Measurements from ENCODE around the gene GRID2.

Gene GRID2

DNA sequence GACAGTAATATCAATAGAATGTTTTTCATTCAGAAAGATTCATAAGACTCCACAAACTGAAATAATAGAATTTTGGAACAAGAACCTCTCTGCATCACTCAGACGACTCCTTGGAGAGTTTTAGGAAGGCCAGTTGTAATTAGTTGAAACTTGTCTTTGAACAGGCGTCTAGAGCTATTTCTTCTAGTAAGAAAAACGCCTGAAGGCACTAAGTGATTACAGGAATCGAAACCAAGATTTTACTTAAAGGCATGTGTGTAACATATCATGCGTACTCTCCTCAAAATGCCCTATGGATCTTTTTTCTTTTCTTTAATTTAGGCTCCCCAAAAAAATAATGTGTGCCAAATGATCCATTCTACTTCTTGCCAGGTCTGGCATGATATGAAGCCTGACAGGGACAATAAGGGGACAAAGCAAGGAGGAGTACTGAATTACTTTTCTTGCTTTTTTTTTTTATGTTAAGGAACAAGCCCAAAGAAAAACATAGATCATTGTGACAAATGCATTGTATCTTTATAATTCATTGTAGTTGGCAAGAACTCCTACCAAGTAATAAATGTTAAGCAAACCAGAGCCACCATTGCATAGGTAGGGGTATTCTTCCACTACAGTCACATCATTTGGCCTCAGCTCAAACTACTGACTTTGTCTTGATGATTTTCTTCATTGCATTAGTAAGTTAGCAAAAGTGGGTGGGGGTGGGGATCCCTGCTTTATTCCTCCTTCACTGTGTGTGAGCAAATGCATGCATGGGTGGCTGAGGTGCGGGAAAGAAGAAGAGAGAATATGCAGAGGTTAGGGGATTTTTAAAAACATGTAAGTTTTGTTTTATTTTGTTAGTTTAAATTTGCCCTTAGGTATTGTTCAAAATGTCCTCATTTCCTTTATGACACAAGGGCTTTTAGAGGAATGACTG lies 1444.9 kb downstream of the GRID2 start:
- no peak for DNase-seq (ENCODE audit: low read depth, low spot score)

- DNase-seq (ENCODE audit: low read depth, low spot score), result no peak
Observed at GRCh38 chr4:93749292-93749761, 1445.6 kb downstream of the GRID2 start.

DNA sequence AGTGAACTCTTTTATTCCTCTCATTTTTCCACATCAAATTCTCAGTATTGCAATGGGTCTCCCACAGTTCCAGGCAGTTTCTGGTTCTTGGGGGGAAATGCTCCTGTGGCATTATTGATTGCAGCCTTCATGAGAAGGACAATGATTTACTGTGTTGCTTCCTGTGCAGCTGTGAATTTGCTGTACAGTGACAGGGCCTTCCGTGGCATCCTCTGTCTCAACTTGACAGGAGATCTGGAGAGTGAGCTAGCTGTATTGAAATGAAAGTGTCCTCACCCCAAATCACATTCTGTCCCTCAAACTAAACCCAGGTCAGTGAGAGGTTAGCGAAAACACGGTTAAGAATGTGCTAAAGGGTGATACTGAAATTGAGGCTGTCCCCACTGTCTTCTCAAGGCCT lies 1447.6 kb downstream of the GRID2 start:
- DNase-seq (ENCODE audit: low read depth, low spot score), result no peak

DNA sequence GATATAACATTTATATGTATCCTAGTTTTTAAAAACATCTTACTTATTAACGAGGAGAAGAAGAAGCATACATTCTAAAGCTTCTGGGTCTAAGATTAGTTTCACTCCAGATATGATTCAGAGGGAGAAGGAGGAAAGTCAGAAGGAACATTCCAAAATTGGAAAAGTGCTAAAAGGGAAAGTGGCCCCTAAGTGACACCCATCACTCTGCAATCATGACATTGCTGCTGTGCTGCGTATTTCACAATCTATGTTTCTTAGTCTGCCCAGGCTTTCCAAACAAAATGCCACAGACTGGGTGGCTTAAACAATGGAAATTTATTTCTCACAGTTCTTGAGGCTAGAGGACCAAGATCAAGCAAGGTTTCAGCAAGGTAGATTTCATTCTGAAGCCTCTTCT lies 1452.3 kb downstream of the GRID2 start:
- no peak for DNase-seq (ENCODE audit: low read depth, low spot score)

GRCh38 chr4:93759506-93759905 lies 1455.7 kb downstream of the GRID2 start:
- no peak for DNase-seq (ENCODE audit: low read depth, low spot score)

DNA sequence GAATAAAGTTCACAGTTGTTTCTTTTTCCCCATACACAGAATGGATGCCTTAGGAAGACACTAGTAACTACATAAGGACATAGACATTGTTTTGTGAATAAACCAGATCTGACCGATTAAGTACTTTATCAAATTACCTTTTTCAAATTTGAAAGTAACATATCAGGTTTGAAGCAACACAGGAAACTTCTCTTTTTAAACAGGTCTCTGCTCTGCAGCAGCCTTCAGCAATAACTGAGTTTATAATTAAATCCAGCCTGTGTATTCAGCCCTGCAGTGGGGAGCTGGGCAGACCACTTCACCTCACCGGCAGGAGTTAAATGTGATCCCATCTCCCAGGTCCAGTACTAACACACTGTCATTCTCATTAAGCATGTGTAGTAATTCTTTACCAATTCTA lies 1456.5 kb downstream of the GRID2 start:
- DNase-seq (ENCODE audit: low read depth, low spot score), result no peak

DNA sequence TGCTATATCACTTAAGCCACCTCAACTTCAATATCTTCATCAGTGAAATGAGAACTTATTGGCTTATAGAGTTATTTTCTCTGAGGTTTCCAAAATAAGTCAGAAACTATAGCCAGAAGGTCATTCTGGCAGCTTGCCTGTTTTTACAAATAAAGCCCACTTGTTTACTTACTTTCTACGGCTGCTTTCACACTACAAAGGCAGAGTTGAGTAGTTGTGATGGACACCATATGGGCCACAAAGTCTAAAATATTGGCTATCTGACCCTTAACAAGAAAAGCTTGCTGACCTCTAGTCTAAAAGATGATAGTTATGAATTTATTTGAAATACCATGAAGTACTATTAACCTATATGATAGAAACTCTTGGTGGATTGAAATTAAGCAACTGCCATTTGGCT lies 1457.5 kb downstream of the GRID2 start:
- DNase-seq (ENCODE audit: low read depth, low spot score), result no peak

DNA sequence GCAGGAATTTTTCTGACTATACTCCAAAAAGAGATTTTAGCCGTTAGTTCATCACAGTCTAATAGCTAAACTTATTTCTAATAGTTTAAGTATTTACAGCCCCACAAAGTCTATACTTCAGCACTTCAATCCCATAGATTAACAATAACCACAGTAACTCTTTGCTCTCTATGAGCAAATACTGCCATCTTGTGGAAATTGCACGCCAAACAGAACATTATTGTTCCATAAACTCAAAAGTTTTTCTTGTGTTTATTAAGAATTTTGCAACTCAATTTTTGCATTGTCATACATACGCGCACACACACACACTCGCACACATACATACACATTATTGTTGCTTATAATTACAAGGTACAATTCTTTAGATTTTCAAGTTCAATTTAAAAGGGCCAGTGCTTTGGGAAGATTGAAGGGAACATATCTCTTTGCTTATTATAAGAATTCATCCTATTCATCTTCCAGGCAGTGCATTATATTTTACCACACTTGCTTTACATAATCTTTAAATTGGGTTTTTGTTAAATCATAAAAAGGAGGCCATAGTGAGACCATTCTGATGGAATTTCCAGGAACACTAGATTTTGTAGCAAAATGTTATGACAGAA lies 1461.0 kb downstream of the GRID2 start:
- DNase-seq (ENCODE audit: low read depth, low spot score), result no peak

GRCh38 chr4:93767917-93768316 lies 1464.2 kb downstream of the GRID2 start:
- no peak for DNase-seq (ENCODE audit: low read depth, low spot score)

DNA sequence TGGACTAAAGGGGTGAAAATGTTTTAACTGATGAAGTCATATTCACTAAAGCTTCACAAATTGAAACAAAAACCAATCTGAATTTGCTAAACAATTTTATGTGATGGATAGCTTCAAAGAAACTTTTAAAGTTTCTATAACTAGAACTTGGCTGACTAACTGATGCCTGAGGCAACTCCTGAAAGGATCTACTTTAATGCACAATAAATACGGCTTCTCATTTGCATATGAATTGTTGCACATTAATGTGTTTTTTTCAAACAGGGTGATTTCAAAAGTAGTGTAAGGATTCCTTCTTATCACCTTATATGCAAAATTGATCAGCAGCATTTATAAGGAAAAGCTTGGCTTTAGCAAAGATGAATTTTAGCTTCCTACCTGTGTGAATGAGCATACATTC lies 1466.4 kb downstream of the GRID2 start:
- no peak for DNase-seq (ENCODE audit: low read depth, low spot score)

GRCh38 chr4:93771640-93772411 lies 1468.1 kb downstream of the GRID2 start:
- no peak for DNase-seq (ENCODE audit: low read depth, low spot score)

- no peak for DNase-seq (ENCODE audit: low read depth, low spot score)
Observed at GRCh38 chr4:93772858-93773257, 1469.1 kb downstream of the GRID2 start.

DNA sequence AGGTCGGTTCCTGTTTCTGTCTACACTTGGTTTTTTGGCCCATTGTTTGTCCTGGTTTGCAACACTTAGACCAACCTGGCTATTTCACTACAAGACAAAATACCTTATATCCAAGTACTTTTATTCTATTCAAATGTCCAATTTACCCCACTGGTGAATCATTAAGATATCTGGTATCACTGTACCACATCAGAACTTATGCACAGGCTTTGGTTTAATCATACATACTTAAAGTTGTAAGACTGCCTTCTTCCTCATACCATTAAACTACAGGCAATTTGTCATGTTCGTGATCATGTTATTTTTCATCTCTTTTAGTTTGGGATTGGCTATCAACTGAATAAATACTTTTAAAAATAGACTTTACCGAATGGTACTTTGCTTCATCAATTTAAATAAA lies 1471.8 kb downstream of the GRID2 start:
- DNase-seq (ENCODE audit: low read depth, low spot score), result no peak

GRCh38 chr4:93776386-93777080 lies 1472.8 kb downstream of the GRID2 start:
- no peak for DNase-seq (ENCODE audit: low read depth, low spot score)

GRCh38 chr4:93777081-93777460 lies 1473.3 kb downstream of the GRID2 start:
- DNase-seq (ENCODE audit: low read depth, low spot score), result no peak

GRCh38 chr4:93779228-93779627 lies 1475.5 kb downstream of the GRID2 start:
- DNase-seq (ENCODE audit: low read depth, low spot score), result no peak

GRCh38 chr4:93780080-93780479 lies 1476.3 kb downstream of the GRID2 start:
- DNase-seq (ENCODE audit: low read depth, low spot score), result no peak

- no peak for DNase-seq (ENCODE audit: low read depth, low spot score)
Observed at GRCh38 chr4:93781198-93781597, 1477.4 kb downstream of the GRID2 start.

DNA sequence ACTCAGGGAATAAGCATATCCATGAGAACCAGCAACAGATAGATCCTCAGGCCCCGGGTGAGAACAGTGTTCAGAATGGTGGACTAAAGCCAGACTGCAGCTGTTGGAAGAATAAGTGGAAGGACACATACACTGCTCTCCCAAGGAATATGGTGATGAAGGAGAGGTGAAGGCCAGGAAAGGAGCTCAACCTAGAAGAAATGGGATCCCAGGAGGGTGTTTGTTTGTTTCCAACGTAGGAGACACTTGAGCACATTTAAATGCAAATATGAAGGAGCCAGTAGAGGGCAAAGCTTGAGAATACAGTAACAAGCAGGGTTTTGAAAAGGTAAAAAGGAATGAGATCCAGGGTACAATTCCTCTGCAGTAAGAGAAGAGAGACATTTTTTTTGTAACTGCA lies 1482.4 kb downstream of the GRID2 start:
- no peak for DNase-seq (ENCODE audit: low read depth, low spot score)

GRCh38 chr4:93788712-93789111 lies 1484.9 kb downstream of the GRID2 start:
- DNase-seq (ENCODE audit: low read depth, low spot score), result no peak

- DNase-seq (ENCODE audit: low read depth, low spot score), result no peak
Observed at GRCh38 chr4:93791570-93792195, 1487.9 kb downstream of the GRID2 start.

Measured in activated CD4-positive, CD25-positive, alpha-beta regulatory T cell treated with anti-CD3 and anti-CD28 coated beads, Interleukin-2, amount 50 U/mL, for 16 hours (primary cell).